Endothelial cell of umbilical vein (primary cell): ENCODE data around the gene FANCC. TPM values are rescaled to one million over a fixed set of nuclear protein-coding genes. Genes with fewer than 3 reads are reported as not detected.

ENCODE experiments used
- BruUV-seq: library from RNA; stranded (reverse); fragments of 400-500 nt; replicated peaks from 2 replicates; lab custom pipeline; 2021; lab: Mats Ljungman, UMichigan
- CTCF ChIA-PET: fragments of 300-600, 350-600 bp; sonication (Branson Sonifier 250); formaldehyde crosslinking; loops from one replicate; lab custom pipeline; 2021; ENCODE audit warnings: antibody characterized with exemption, inconsistent platforms; lab: Charles Lee
- POLR2A ChIA-PET: fragments of 300-600, 350-600 bp; sonication (Branson Sonifier 250); formaldehyde crosslinking; loops from one replicate; lab custom pipeline; 2021; ENCODE audit warnings: antibody characterized with exemption, inconsistent platforms; lab: Charles Lee
- DNase-seq: peaks from one replicate; pipeline ENCODE4 v3.0.0-alpha.2; 2011; ENCODE audit warnings: low read depth, low spot score
- FAIRE-seq: peaks from 2 replicates; lab custom pipeline; 2011; peaks lifted over from hg19 to GRCh38; lab: Jason Lieb, UNC
- H2AFZ ChIP-seq: 2 replicates; pipeline ENCODE4 v1.6.0; 2012; ENCODE audit warnings: low read depth, low read length, control low read depth, inconsistent platforms
- H3K27ac ChIP-seq: 2 replicates; pipeline ENCODE4 v1.5.1; 2011; ENCODE audit warnings: low read depth, mild to moderate bottlenecking, control low read depth, low read length, moderate library complexity; ENCODE audit not compliant: insufficient read depth
- H3K27me3 ChIP-seq, 2 experiments: 2 replicates each; pipeline versions ENCODE4 v1.6.0 to v1.6.1; 2011; ENCODE audit warnings: low read length in 2 of 2, mixed read lengths in 1 of 2; ENCODE audit not compliant: control insufficient read depth in 2 of 2, insufficient read depth in 2 of 2
- H3K36me3 ChIP-seq, 2 experiments: 2 replicates in 1 of 2; 3 replicates in 1 of 2; pipeline ENCODE4 v1.5.1; 2011; ENCODE audit warnings: low read length in 2 of 2, mild to moderate bottlenecking in 1 of 2, moderate library complexity in 1 of 2; ENCODE audit not compliant: control insufficient read depth in 2 of 2, insufficient read depth in 2 of 2; ENCODE audit errors: extremely low read depth in 1 of 2
- H3K4me1 ChIP-seq: 3 replicates; pipeline ENCODE4 v1.5.1; 2011; ENCODE audit warnings: mild to moderate bottlenecking, low read length; ENCODE audit not compliant: control insufficient read depth, insufficient read depth; ENCODE audit errors: extremely low read depth
- H3K4me2 ChIP-seq: 2 replicates; pipeline ENCODE4 v1.6.1; 2011; ENCODE audit warnings: low read length, control low read depth, mixed read lengths; ENCODE audit not compliant: insufficient read depth
- H3K4me3 ChIP-seq, 3 experiments: fragments of 200-600 bp in 1 of 3; sonication (generic), shearing (Covaris generic) in 1 of 3; replicated peaks in 1 of 3; 2 replicates each; pipeline ENCODE4 v1.5.1; 2011 to 2016; ENCODE audit warnings: control low read depth in 3 of 3, low read length in 3 of 3, mild to moderate bottlenecking in 2 of 3, inconsistent platforms in 1 of 3, low read depth in 1 of 3, moderate library complexity in 1 of 3; ENCODE audit not compliant: insufficient read depth in 1 of 3
- H3K79me2 ChIP-seq: 2 replicates; pipeline ENCODE4 v1.6.0; 2012; ENCODE audit warnings: low read length, inconsistent platforms; ENCODE audit not compliant: control insufficient read depth, insufficient read depth
- H3K9ac ChIP-seq: replicated peaks from 2 replicates; pipeline ENCODE3; 2011; ENCODE audit warnings: low read length, control low read depth; ENCODE audit not compliant: insufficient read depth; ENCODE audit errors: extremely low read depth
- H3K9me1 ChIP-seq: replicated peaks from 3 replicates; pipeline ENCODE4 v1.6.0; 2011; ENCODE audit warnings: mild to moderate bottlenecking, low read length; ENCODE audit not compliant: control insufficient read depth, insufficient read depth; ENCODE audit errors: extremely low read depth
- H3K9me3 ChIP-seq: replicated peaks from 2 replicates; pipeline ENCODE4 v1.5.1; 2012; ENCODE audit warnings: low read length, inconsistent platforms; ENCODE audit not compliant: control insufficient read depth, insufficient read depth
- H4K20me1 ChIP-seq: replicated peaks from 2 replicates; pipeline ENCODE3; 2011; ENCODE audit warnings: mild to moderate bottlenecking, low read length; ENCODE audit not compliant: control insufficient read depth, insufficient read depth; ENCODE audit errors: extremely low read depth
- EZH2 ChIP-seq: IDR thresholded peaks from 2 replicates; pipeline ENCODE4 v1.6.1; 2012; ENCODE audit warnings: borderline replicate concordance, low read depth, mild to moderate bottlenecking, moderate library complexity, low read length, inconsistent platforms; ENCODE audit not compliant: severe bottlenecking
- FOS ChIP-seq: IDR thresholded peaks from 2 replicates; pipeline ENCODE4 v1.6.1; 2011; ENCODE audit warnings: mild to moderate bottlenecking, low read length, moderate library complexity, borderline replicate concordance; ENCODE audit not compliant: insufficient read depth
- GATA2 ChIP-seq: IDR thresholded peaks from 2 replicates; pipeline ENCODE4 v1.7.0; 2011; ENCODE audit warnings: low read depth, mild to moderate bottlenecking, moderate library complexity, mixed read lengths, low read length; ENCODE audit not compliant: insufficient read length, insufficient read depth
- JUN ChIP-seq: IDR thresholded peaks from 2 replicates; pipeline ENCODE4 v1.6.1; 2011; ENCODE audit warnings: borderline replicate concordance, low read depth; ENCODE audit not compliant: insufficient read length, insufficient read depth
- MYC ChIP-seq: IDR thresholded peaks from one replicate; pipeline ENCODE4 v1.6.1; 2011; ENCODE audit warnings: mild to moderate bottlenecking, low read depth, low read length
- POLR2A ChIP-seq: IDR thresholded peaks from 2 replicates; pipeline ENCODE4 v1.6.1; 2012; ENCODE audit warnings: low read depth, mild to moderate bottlenecking, control low read depth, low read length
- POLR2AphosphoS5 ChIP-seq: IDR thresholded peaks from 2 replicates; pipeline ENCODE4 v1.6.1; 2012; ENCODE audit warnings: low read depth, mild to moderate bottlenecking, control low read depth, low read length, moderate library complexity; ENCODE audit not compliant: insufficient read depth
- dilution Hi-C: fragments of 300-500 bp; cut with MboI; formaldehyde crosslinking; loops from one replicate; pipeline ENCODE4 v1.15.0; 2019; ENCODE audit warnings: low sequenced_read_pairs; ENCODE audit not compliant: extremely low pct_ligation_motif_present
- intact Hi-C: fragments of 100-400 bp; cut with micrococcal nuclease; formaldehyde crosslinking; loops from one replicate; pipeline ENCODE4 v1.10.0; 2022
- polyA plus RNA-seq, 4 experiments: library from polyadenylated mRNA; depleted of rRNA in 3 of 4; stranded (reverse) in 3 of 4; unstranded in 1 of 4; fragments of >200 nt; gene quantifications; 2 replicates each; pipeline versions ENCODE4 v1.2.1 to v1.2.3, GENCODE V29; 2011 to 2012; ENCODE audit warnings: missing spikeins in 1 of 4
- total RNA-seq: library from RNA; stranded (reverse); gene quantifications from 2 replicates; pipeline ENCODE4 v1.2.3, GENCODE V29; 2021
- TF ChIP-seq, protein P1 (sequence below): IDR thresholded peaks from 2 replicates; pipeline ENCODE4 v1.6.1; 2011; ENCODE audit not compliant: insufficient read depth, insufficient read length
- TF ChIP-seq, protein P2 (sequence below), 2 donors: IDR thresholded peaks; 1 replicate in 1 of 2; 2 replicates in 1 of 2; pipeline ENCODE4 v1.5.1; 2011; ENCODE audit warnings: low read length in 2 of 2, mild to moderate bottlenecking in 2 of 2, moderate library complexity in 2 of 2, control low read depth in 1 of 2, inconsistent platforms in 1 of 2, low read depth in 1 of 2; ENCODE audit not compliant: insufficient read depth in 1 of 2; ENCODE audit errors: extremely low read depth in 1 of 2

The FANCC gene
- total and polyA plus RNA-seq, 2 donors (not counting 3 experiments of a cell fraction or from before 2014, with no cell fraction given) = 5.7 to 13.1 TPM

DNA sequence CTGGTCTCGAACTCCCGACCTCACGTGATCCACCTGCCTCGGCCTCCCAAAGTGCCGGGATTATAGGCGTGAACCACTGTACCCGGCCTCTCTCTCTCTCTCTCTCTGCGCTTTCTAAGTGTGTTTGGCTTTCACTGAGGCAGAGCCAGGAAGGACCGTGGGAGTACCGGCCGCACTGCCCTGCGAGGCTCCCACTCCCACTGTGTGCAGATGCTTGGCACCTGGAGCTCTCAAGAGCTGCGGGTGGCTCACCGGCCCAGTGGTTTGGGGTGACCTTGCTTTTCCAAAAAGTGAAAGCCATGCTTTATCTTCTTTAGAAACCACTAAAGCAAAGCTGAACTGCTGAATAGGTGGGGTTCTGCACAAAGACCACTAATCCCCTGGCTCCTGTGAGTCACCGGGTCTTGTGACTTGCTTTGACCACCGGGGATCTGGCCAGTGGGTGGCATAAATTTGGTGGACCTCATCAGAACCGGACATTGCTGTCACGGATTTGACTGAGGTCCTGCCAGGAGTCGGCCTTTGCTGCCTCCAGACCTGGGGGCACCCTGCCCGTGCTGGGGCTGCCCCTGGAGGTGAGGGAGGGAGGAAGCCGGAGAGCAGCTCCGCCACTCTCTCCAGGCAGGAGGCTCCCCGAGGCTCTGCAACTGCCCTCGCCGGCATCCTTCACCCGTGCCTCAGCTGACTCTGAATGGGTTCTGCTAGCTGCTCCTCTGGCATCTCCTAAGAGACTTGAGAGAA, 228.9 kb downstream of the FANCC start:
- dilution Hi-C loops = no loop called here
- intact Hi-C loops = no loop called here
- FAIRE-seq (no peak), DNase-seq (no peak)
- no TSS peak for BruUV-seq
- H3K79me2 ChIP-seq = no peaks in the 10 kb centered on the region
- CTCF ChIA-PET = interaction anchor here (0.5 to 1.2 kb wide), 4 partner anchors 27 to 408 kb away, joined by 3 to 4 read pairs (median 3); no protein-coding TSS in a partner anchor
- no peak overlapping the region for H3K27ac ChIP-seq
- H3K4me1 ChIP-seq = no peaks in the 10 kb centered on the region
- H3K36me3 ChIP-seq = peaks cover 3 to 24% of the 10 kb centered on the region in 2 experiments
- TF ChIP-seq, protein P1, sequence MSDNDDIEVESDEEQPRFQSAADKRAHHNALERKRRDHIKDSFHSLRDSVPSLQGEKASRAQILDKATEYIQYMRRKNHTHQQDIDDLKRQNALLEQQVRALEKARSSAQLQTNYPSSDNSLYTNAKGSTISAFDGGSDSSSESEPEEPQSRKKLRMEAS = no peak
- no peak for TF ChIP-seq POLR2AphosphoS5
- no peak for TF ChIP-seq GATA2
- TF ChIP-seq MYC = no peak
- TF ChIP-seq FOS = no peak
- TF ChIP-seq, protein P2, sequence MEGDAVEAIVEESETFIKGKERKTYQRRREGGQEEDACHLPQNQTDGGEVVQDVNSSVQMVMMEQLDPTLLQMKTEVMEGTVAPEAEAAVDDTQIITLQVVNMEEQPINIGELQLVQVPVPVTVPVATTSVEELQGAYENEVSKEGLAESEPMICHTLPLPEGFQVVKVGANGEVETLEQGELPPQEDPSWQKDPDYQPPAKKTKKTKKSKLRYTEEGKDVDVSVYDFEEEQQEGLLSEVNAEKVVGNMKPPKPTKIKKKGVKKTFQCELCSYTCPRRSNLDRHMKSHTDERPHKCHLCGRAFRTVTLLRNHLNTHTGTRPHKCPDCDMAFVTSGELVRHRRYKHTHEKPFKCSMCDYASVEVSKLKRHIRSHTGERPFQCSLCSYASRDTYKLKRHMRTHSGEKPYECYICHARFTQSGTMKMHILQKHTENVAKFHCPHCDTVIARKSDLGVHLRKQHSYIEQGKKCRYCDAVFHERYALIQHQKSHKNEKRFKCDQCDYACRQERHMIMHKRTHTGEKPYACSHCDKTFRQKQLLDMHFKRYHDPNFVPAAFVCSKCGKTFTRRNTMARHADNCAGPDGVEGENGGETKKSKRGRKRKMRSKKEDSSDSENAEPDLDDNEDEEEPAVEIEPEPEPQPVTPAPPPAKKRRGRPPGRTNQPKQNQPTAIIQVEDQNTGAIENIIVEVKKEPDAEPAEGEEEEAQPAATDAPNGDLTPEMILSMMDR (IDR thresholded peaks at IDR 0.05; ENCODE audit: extremely low read depth in 1 of 2, insufficient read depth in 1 of 2, low read depth in 1 of 2, low read length in 2 of 2) = no peak
- no peak for TF ChIP-seq EZH2
- TF ChIP-seq JUN = no peak
- TF ChIP-seq POLR2A = no peak
- H3K9me1 ChIP-seq = no peaks in the 10 kb centered on the region
- no peaks in the 10 kb centered on the region for H3K27me3 ChIP-seq
- no peaks in the 10 kb centered on the region for H4K20me1 ChIP-seq
- H3K4me3 ChIP-seq = no peak overlapping the region
- POLR2A ChIA-PET = no interaction called here
- H2AFZ ChIP-seq = no peak overlapping the region
- no peaks in the 10 kb centered on the region for H3K9me3 ChIP-seq
- H3K9ac ChIP-seq = no peak overlapping the region
- no peak overlapping the region for H3K4me2 ChIP-seq
